WERI-Rb-1 (cell line): ENCODE measurements around the gene CNN1.
"Not testable (repeated sequence)": the region's sequence is repeated elsewhere in the genome, so short reads cannot be mapped to it uniquely, and the experiment has no call there.

Experiments
- DNase-seq: peaks from one replicate; pipeline ENCODE4 v3.0.0-alpha.2; 2020
- H3K27ac ChIP-seq: fragments of 250-450 bp; sonication (Bioruptor Pico); 2 replicates; pipeline ENCODE4 v1.5.1; 2020; ENCODE audit warnings: mild to moderate bottlenecking, moderate library complexity
- H3K27me3 ChIP-seq: fragments of 250-450 bp; sonication (Bioruptor Pico); 2 replicates; pipeline ENCODE4 v1.5.1; 2021; ENCODE audit warnings: mild to moderate bottlenecking, low read depth, moderate library complexity; ENCODE audit not compliant: insufficient read depth, severe bottlenecking
- H3K36me3 ChIP-seq: fragments of 250-450 bp; sonication (Bioruptor Pico); 2 replicates; pipeline ENCODE4 v1.5.1; 2020; ENCODE audit warnings: mild to moderate bottlenecking, moderate library complexity
- H3K4me3 ChIP-seq: 2 replicates; pipeline ENCODE4 v1.5.1; 2011; ENCODE audit warnings: low read depth, mild to moderate bottlenecking, control low read depth, low read length
- H3K9me3 ChIP-seq: fragments of 250-450 bp; sonication (Bioruptor Pico); 2 replicates; pipeline ENCODE4 v1.5.1; 2021; ENCODE audit warnings: mild to moderate bottlenecking, moderate library complexity; ENCODE audit not compliant: severe bottlenecking
- CTCF ChIP-seq: IDR thresholded peaks from 2 replicates; pipeline ENCODE4 v1.5.1; 2011; ENCODE audit warnings: low read depth, mild to moderate bottlenecking, control low read depth, inconsistent platforms, low read length

CNN1 gene

GRCh38 chr19:11598746-11599145 lies 60.1 kb downstream of the CNN1 start:
- Histone ChIP-seq H3K27ac (no peak overlapping the region; the same call in 1 of the 2 replicates), H3K36me3 (peaks cover 40% of the 10 kb centered on the region), H3K27me3 (no peaks in the 10 kb centered on the region), H3K9me3 (no peaks in the 10 kb centered on the region), H3K4me3 (no peak overlapping the region)
- TF ChIP-seq CTCF = no peak
- no peak for DNase-seq

DNA sequence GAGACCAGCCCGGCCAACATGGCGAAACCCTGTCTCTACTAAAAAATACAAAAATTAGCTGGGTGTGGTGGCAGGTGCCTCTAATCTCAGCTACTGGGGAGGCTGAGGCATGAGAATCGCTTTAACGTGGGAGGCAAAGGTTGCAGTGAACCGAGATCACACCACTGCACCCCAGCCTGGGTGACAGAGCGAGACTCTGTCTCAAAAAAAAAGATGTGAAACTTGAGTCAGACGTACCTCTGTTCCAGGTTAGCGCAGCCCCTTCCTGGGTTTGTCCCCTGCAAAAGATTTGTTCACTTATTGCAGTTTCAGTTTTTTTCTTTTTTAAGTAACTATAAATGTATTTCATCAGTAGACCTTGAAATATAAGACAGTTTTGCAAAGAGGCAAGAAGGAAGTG lies 61.1 kb downstream of the CNN1 start:
- H3K4me3 ChIP-seq, H3K27me3 ChIP-seq, DNase-seq, H3K27ac ChIP-seq, H3K9me3 ChIP-seq: not testable (repeated sequence)
- H3K36me3 ChIP-seq = peaks cover 49% of the 10 kb centered on the region
